ENCODE results near the gene SLC2A11. TPM values are rescaled to one million over a fixed set of nuclear protein-coding genes. Genes with fewer than 3 reads are reported as not detected.
A peak's percentile ranks its signal among the peaks of the same experiment; 100 is the strongest.

SLC2A11 gene
- total RNA-seq, 2 donors from 2014 or later = 15.1 to 27.0 TPM

DNA sequence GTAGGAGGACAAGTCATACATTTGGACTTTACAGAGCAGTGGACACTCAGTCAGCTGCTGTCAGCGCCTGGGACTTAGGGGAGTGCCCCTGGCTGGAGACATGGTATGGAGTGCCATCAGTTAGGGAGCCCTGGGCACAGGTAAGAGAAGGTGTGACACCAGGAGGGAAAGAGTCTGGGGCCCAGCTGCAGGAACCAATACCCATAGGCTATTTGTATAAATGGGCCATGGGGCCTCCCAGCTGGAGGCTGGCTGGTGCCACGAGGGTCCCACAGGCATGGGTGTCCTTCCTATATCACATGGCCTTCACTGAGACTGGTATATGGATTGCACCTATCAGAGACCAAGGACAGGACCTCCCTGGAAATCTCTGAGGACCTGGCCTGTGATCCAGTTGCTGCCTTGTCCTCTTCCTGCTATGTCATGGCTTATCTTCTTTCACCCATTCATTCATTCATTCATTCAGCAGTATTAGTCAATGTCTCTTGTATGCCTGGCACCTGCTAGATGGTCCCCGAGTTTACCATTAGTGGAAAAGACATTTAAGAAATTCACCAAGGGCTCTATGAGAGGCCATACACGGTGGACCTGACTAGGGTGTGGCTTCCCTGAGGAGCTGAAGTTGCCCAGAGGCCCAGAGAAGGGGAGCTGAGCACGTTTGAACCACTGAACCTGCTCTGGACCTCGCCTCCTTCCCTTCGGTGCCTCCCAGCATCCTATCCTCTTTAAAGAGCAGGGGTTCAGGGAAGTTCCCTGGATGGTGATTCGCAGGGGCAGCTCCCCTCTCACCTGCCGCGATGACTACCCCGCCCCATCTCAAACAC is 35.7 kb downstream of the SLC2A11 start:
- DNase-seq (ENCODE audit: low spot score) = no peak
- H3K27ac ChIP-seq = peak overlapping the region; percentile 96 to 99
- 24% methylated on average over 11 of the region's 11 CpGs for WGBS
- H3K9me3 ChIP-seq = no peaks in the 10 kb centered on the region
- H3K27me3 ChIP-seq (replicated peaks; ENCODE audit: insufficient read depth) = no peaks in the 10 kb centered on the region
- H3K36me3 ChIP-seq = peaks cover 0 to 10% of the 10 kb centered on the region in 2 donors
- H3K4me1 ChIP-seq (replicated peaks) = peaks cover 11% of the 10 kb centered on the region
- intact Hi-C loops (cut with DNase I) = no loop called here
- H3K4me3 ChIP-seq = peak overlapping the region; percentile 64 to 81
- TF ChIP-seq POLR2A (IDR thresholded peaks at IDR 0.05) = no peak
- TF ChIP-seq, protein P1, sequence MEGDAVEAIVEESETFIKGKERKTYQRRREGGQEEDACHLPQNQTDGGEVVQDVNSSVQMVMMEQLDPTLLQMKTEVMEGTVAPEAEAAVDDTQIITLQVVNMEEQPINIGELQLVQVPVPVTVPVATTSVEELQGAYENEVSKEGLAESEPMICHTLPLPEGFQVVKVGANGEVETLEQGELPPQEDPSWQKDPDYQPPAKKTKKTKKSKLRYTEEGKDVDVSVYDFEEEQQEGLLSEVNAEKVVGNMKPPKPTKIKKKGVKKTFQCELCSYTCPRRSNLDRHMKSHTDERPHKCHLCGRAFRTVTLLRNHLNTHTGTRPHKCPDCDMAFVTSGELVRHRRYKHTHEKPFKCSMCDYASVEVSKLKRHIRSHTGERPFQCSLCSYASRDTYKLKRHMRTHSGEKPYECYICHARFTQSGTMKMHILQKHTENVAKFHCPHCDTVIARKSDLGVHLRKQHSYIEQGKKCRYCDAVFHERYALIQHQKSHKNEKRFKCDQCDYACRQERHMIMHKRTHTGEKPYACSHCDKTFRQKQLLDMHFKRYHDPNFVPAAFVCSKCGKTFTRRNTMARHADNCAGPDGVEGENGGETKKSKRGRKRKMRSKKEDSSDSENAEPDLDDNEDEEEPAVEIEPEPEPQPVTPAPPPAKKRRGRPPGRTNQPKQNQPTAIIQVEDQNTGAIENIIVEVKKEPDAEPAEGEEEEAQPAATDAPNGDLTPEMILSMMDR (IDR thresholded peaks at IDR 0.05) = no peak
- no peak for TF ChIP-seq POLR2AphosphoS5 (IDR thresholded peaks at IDR 0.05)

DNA sequence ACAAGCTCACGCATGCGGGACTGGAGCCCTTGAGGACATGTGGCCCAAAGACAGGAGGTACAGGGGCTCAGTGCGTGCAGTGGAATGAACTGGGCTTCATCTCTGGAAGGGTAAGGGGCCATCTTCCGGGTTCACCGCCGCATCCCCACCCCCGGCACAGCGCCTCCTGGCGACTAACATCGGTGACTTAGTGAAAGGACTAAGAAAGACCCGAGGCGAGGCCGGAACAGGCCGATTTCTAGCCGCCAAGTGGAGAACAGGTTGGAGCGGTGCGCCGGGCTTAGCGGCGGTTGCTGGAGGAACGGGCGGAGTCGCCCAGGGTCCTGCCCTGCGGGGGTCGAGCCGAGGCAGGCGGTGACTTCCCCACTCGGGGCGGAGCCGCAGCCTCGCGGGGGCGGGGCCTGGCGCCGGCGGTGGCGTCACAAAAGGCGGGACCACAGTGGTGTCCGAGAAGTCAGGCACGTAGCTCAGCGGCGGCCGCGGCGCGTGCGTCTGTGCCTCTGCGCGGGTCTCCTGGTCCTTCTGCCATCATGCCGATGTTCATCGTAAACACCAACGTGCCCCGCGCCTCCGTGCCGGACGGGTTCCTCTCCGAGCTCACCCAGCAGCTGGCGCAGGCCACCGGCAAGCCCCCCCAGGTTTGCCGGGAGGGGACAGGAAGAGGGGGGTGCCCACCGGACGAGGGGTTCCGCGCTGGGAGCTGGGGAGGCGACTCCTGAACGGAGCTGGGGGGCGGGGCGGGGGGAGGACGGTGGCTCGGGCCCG is 36.5 kb downstream of the SLC2A11 start, which contains the start of gene MIF:
MIF (plus strand) TSS at position 439 of the 765 bp plus-strand sequence; CDS start at position 531, 92 bp downstream.
- Histone ChIP-seq H3K4me3 (peak within 1 kb of the TSS; percentile 64 to 81), H3K27ac (peak within 1 kb of the TSS; percentile 96 to 99), H3K4me1 (replicated peaks) (peaks cover 11% of the 10 kb centered on the region), H3K9me3 (no peaks in the 10 kb centered on the region), H3K27me3 (replicated peaks; ENCODE audit: insufficient read depth) (no peaks in the 10 kb centered on the region), H3K36me3 (peaks cover 0 to 10% of the 10 kb centered on the region in 2 donors)
- 2% methylated on average over 61 of the region's 72 CpGs for WGBS
- TF ChIP-seq POLR2A (IDR thresholded peaks at IDR 0.05) (peak; percentile 99), POLR2AphosphoS5 (IDR thresholded peaks at IDR 0.05) (peak; percentile 92)
- TF ChIP-seq, protein P1 (IDR thresholded peaks at IDR 0.05) = peak; percentile 54 to 91 (median 80)
- peak; percentile 93 for DNase-seq (ENCODE audit: low spot score)
- intact Hi-C loops (cut with DNase I) = no loop called here

DNA sequence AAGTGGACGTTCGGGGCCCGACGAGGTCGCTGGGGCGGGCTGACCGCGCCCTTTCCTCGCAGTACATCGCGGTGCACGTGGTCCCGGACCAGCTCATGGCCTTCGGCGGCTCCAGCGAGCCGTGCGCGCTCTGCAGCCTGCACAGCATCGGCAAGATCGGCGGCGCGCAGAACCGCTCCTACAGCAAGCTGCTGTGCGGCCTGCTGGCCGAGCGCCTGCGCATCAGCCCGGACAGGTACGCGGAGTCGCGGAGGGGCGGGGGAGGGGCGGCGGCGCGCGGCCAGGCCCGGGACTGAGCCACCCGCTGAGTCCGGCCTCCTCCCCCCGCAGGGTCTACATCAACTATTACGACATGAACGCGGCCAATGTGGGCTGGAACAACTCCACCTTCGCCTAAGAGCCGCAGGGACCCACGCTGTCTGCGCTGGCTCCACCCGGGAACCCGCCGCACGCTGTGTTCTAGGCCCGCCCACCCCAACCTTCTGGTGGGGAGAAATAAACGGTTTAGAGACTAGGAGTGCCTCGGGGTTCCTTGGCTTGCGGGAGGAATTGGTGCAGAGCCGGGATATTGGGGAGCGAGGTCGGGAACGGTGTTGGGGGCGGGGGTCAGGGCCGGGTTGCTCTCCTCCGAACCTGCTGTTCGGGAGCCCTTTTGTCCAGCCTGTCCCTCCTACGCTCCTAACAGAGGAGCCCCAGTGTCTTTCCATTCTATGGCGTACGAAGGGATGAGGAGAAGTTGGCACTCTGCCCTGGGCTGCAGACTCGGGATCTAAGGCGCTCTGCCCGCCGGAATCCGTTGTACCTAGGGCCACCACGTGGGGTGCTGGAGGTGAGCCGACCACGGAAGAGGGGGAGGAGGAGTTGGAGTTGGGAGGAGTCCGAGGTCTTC is 37.3 kb downstream of the SLC2A11 start:
- TF ChIP-seq POLR2A (IDR thresholded peaks at IDR 0.05) (peak; percentile 28), POLR2AphosphoS5 (IDR thresholded peaks at IDR 0.05) (peak; percentile 51)
- TF ChIP-seq, protein P1 (IDR thresholded peaks at IDR 0.05) = peak in 2 of 4 experiments; percentile 18 to 31
- H3K36me3 ChIP-seq = peaks cover 0 to 10% of the 10 kb centered on the region in 2 donors
- H3K27ac ChIP-seq = peak overlapping the region; percentile 96 to 99
- DNase-seq (ENCODE audit: low spot score) = peak; percentile 84
- no peaks in the 10 kb centered on the region for H3K9me3 ChIP-seq
- H3K27me3 ChIP-seq (replicated peaks; ENCODE audit: insufficient read depth) = no peaks in the 10 kb centered on the region
- H3K4me1 ChIP-seq (replicated peaks) = peaks cover 11% of the 10 kb centered on the region
- 0% methylated on average over 49 of the region's 79 CpGs for WGBS
- H3K4me3 ChIP-seq = peak overlapping the region; percentile 64 to 81
- intact Hi-C loops (cut with DNase I) = no loop called here

DNA sequence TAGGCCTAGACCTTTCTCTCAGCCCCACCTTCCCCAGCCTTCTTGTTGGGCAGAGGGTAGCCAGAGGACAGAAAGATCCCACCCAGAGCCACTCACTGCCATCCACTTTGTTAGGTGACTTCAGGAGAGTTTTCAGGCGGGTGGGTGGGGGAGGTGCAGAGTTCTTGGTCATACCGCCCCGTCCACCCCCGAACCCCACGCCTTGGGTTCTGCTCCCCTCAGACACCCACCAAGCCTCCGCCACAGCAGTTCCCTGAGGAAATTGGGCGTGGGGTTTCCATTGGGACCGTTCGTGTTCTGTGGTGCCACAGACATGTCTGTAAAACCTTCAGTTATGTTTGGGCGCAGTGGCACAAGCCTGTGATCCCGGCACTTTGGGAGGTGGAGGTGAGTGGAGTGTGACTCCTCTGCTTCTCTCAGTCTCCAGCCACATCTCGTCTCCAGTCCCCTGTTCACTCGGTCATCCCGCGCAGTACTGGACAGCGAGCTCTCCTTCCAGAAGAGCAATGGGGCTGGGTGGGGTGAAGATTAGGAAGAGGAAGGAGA is 38.0 kb downstream of the SLC2A11 start:
- no peak for DNase-seq (ENCODE audit: low spot score)
- Histone ChIP-seq H3K4me1 (replicated peaks) (peaks cover 11% of the 10 kb centered on the region), H3K9me3 (no peaks in the 10 kb centered on the region), H3K27ac (peak overlapping the region; percentile 96 to 99), H3K4me3 (peak overlapping the region; percentile 64 to 81), H3K36me3 (peaks cover 0 to 10% of the 10 kb centered on the region in 2 donors), H3K27me3 (replicated peaks; ENCODE audit: insufficient read depth) (no peaks in the 10 kb centered on the region)
- TF ChIP-seq POLR2AphosphoS5 (IDR thresholded peaks at IDR 0.05) (no peak), POLR2A (IDR thresholded peaks at IDR 0.05) (no peak)
- TF ChIP-seq, protein P1 (IDR thresholded peaks at IDR 0.05) = no peak
- 71% methylated on average over 16 of the region's 16 CpGs for WGBS
- intact Hi-C loops (cut with DNase I) = no loop called here

Measured in prostate gland (tissue), 2 donors.